ENCODE measurements around the gene FAM20B.
A peak's percentile ranks its signal among the peaks of the same experiment; 100 is the strongest.

Gene FAM20B

DNA sequence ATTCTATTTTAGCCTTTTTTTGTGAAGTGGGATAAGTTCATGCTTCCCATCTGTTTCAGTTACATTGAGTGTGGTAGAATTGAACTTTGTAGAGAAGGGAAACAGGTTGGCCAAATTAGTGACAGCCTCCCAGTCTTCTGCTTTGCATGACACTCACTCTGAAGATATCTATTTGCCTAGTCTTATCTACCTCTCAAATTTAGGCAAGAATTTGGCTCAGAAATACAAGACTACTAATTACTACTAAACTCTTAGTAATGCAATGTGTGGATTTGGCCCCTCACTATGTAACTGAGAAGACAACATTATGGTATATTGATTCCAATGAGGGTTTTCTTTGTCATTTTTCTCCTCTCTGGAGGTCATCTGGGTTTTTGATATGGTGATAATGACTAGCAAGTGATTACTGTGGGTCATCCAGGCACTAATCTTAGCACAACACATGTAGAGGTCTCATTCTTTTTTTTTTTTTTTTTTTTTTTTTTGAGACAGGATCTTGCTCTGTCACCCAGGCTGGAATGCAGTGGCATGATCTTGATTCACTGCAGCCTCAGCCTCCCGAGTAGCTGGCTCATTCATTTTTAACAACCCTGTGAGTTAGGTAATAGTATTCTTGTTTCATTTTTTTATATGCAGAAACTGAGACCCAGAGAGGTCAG, 6.3 kb downstream of the FAM20B start:
- Histone ChIP-seq H3K27ac (ENCODE audit: low read depth, low read length) (peak overlapping the region; percentile 91), H3K4me1 (ENCODE audit: control insufficient read depth, low read length) (peaks cover 100% of the 10 kb centered on the region), H3K4me2 (ENCODE audit: low read length) (peak overlapping the region; percentile 91)

DNA sequence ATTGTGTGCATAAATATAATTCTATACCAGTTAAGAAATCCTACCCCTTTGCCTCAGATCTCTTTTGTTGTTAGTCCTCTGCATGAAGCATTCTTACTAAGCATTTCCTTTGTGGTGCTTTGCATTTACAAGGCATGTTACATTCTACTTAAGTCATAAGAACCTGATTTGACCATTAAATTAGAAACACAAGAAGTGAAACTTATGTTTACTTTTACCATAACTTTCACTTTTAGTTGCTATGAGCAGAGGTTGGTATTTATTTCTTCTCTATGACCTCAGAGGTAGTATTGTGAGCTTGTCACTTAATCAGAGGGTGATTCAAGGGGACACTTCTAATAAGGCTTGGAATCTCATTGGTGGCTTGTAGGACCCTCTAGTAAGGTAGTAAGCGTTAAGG, 9.0 kb downstream of the FAM20B start:
- Histone ChIP-seq H3K9me3 (ENCODE audit: control insufficient read depth, insufficient read depth, low read length) (no peaks in the 10 kb centered on the region), H3F3A (ENCODE audit: control insufficient read depth, insufficient read depth) (peaks cover 38% of the 10 kb centered on the region), H3K4me1 (ENCODE audit: control insufficient read depth, low read length) (peaks cover 97% of the 10 kb centered on the region), H3K27me3 (ENCODE audit: control insufficient read depth, low read length) (no peaks in the 10 kb centered on the region), H3K79me2 (ENCODE audit: control insufficient read depth, low read length) (peaks cover 98% of the 10 kb centered on the region), H4K20me1 (ENCODE audit: control insufficient read depth, insufficient read depth, low read depth, low read length) (no peaks in the 10 kb centered on the region), H3K27ac (ENCODE audit: low read depth, low read length) (peak overlapping the region; percentile 91), H3K9me2 (replicated peaks; ENCODE audit: control insufficient read depth, low read length) (no peaks in the 10 kb centered on the region), H3K4me3 (ENCODE audit: low read length) (peak overlapping the region; percentile 95), H3K36me3 (ENCODE audit: control insufficient read depth, low read length) (no peaks in the 10 kb centered on the region), H3K4me2 (ENCODE audit: low read length) (peak overlapping the region; percentile 91)
- no peak for TF ChIP-seq CTCF (IDR thresholded peaks at IDR 0.05; ENCODE audit: low read depth, low read length, poor library complexity, severe bottlenecking)
- no peak for TF ChIP-seq EZH2phosphoT487 (IDR thresholded peaks at IDR 0.05; ENCODE audit: borderline replicate concordance, low read length)

More for the DNA sequence above, 6.3 kb downstream of the FAM20B start:
- Histone ChIP-seq H3K27me3 (ENCODE audit: control insufficient read depth, low read length) (no peaks in the 10 kb centered on the region), H3K9me2 (replicated peaks; ENCODE audit: control insufficient read depth, low read length) (no peaks in the 10 kb centered on the region), H3K9me3 (ENCODE audit: control insufficient read depth, insufficient read depth, low read length) (no peaks in the 10 kb centered on the region), H3K79me2 (ENCODE audit: control insufficient read depth, low read length) (peaks cover 100% of the 10 kb centered on the region), H3K4me3 (ENCODE audit: low read length) (peak overlapping the region; percentile 95), H3K36me3 (ENCODE audit: control insufficient read depth, low read length) (no peaks in the 10 kb centered on the region), H4K20me1 (ENCODE audit: control insufficient read depth, insufficient read depth, low read depth, low read length) (no peaks in the 10 kb centered on the region), H3F3A (ENCODE audit: control insufficient read depth, insufficient read depth) (peaks cover 47% of the 10 kb centered on the region)
- TF ChIP-seq EZH2phosphoT487 (IDR thresholded peaks at IDR 0.05; ENCODE audit: borderline replicate concordance, low read length) (no peak), CTCF (IDR thresholded peaks at IDR 0.05; ENCODE audit: low read depth, low read length, poor library complexity, severe bottlenecking) (no peak)

- H3K27ac ChIP-seq (ENCODE audit: low read depth, low read length), result peak overlapping the region; percentile 91
- peaks cover 2% of the 10 kb centered on the region; the same call in 1 of the 2 replicates for H3K9me3 ChIP-seq (ENCODE audit: control insufficient read depth, insufficient read depth, low read length)
- H3K36me3 ChIP-seq (ENCODE audit: control insufficient read depth, low read length), result no peaks in the 10 kb centered on the region
- H4K20me1 ChIP-seq (ENCODE audit: control insufficient read depth, insufficient read depth, low read depth, low read length), result no peaks in the 10 kb centered on the region
- H3K9me2 ChIP-seq (replicated peaks; ENCODE audit: control insufficient read depth, low read length), result no peaks in the 10 kb centered on the region
- peaks cover 85% of the 10 kb centered on the region for H3K79me2 ChIP-seq (ENCODE audit: control insufficient read depth, low read length)
- peak overlapping the region; percentile 91 for H3K4me2 ChIP-seq (ENCODE audit: low read length)
- no peak for TF ChIP-seq EZH2phosphoT487 (IDR thresholded peaks at IDR 0.05; ENCODE audit: borderline replicate concordance, low read length)
- no peak for TF ChIP-seq CTCF (IDR thresholded peaks at IDR 0.05; ENCODE audit: low read depth, low read length, poor library complexity, severe bottlenecking)
- H3K4me3 ChIP-seq (ENCODE audit: low read length), result peak overlapping the region; percentile 95
- peaks cover 75% of the 10 kb centered on the region for H3K4me1 ChIP-seq (ENCODE audit: control insufficient read depth, low read length)
- peaks cover 30% of the 10 kb centered on the region for H3F3A ChIP-seq (ENCODE audit: control insufficient read depth, insufficient read depth)
- no peaks in the 10 kb centered on the region for H3K27me3 ChIP-seq (ENCODE audit: control insufficient read depth, low read length)
These were observed 11.3 kb downstream of the FAM20B start for GRCh38 chr1:179036844-179037465.

All from DOHH2 (cell line).